Caco-2 (cell line): ENCODE measurements around the gene PPP6R3. TPM values are rescaled to one million over a fixed set of nuclear protein-coding genes. Genes with fewer than 3 reads are reported as not detected.

Experiments used
- BruUV-seq: library from RNA; stranded (reverse); fragments of 400-500 nt; replicated peaks from 2 replicates; lab custom pipeline; 2021; lab: Mats Ljungman, UMichigan
- CTCF ChIA-PET: fragments of 300-600 bp; sonication (Branson Sonifier 250); formaldehyde crosslinking; loops from one replicate; lab custom pipeline; 2022; ENCODE audit warnings: antibody characterized with exemption; lab: Charles Lee
- POLR2A ChIA-PET: fragments of 300-600 bp; sonication (Branson Sonifier 250); formaldehyde crosslinking; loops from one replicate; lab custom pipeline; 2022; ENCODE audit warnings: antibody characterized with exemption; lab: Charles Lee
- DNase-seq, 2 experiments: peaks; one replicate each; pipeline versions ENCODE4 v3.0.0 to v3.0.0-alpha.2; 2020 to 2022
- H3K27me3 ChIP-seq: replicated peaks from 2 replicates; pipeline ENCODE4 v1.6.0; 2011; ENCODE audit warnings: low read length; ENCODE audit not compliant: control insufficient read depth, insufficient read depth
- H3K36me3 ChIP-seq: 2 replicates; pipeline ENCODE4 v1.5.1; 2011; ENCODE audit warnings: low read length; ENCODE audit not compliant: control insufficient read depth, insufficient read depth
- H3K4me1 ChIP-seq: fragments of 250-450 bp; sonication (Bioruptor Pico); 2 replicates; pipeline ENCODE4 v1.5.1; 2020; ENCODE audit warnings: mild to moderate bottlenecking
- H3K4me3 ChIP-seq: 2 replicates; pipeline ENCODE4 v1.5.1; 2011; ENCODE audit warnings: low read depth, mild to moderate bottlenecking, control low read depth, low read length
- H3K9me3 ChIP-seq: fragments of 250-450 bp; sonication (Bioruptor Pico); 2 replicates; pipeline ENCODE4 v1.5.1; 2020; ENCODE audit warnings: mild to moderate bottlenecking, moderate library complexity
- H3K27ac Mint-ChIP-seq: one replicate; pipeline ENCODE4 v1.8.0; 2022; ENCODE audit warnings: mixed read lengths; ENCODE audit not compliant: unreplicated experiment
- H3K27me3 Mint-ChIP-seq: one replicate; pipeline ENCODE4 v1.8.0; 2022; ENCODE audit warnings: mixed read lengths; ENCODE audit not compliant: insufficient read depth, unreplicated experiment
- H3K36me3 Mint-ChIP-seq: one replicate; pipeline ENCODE4 v1.8.0; 2022; ENCODE audit warnings: mild to moderate bottlenecking, mixed read lengths; ENCODE audit not compliant: insufficient read depth, unreplicated experiment
- H3K4me1 Mint-ChIP-seq: one replicate; pipeline ENCODE4 v1.8.0; 2022; ENCODE audit warnings: low read depth, mixed read lengths; ENCODE audit not compliant: unreplicated experiment
- H3K4me3 Mint-ChIP-seq: one replicate; pipeline ENCODE4 v1.8.0; 2022; ENCODE audit warnings: mild to moderate bottlenecking, moderate library complexity, mixed read lengths; ENCODE audit not compliant: unreplicated experiment
- H3K9me3 Mint-ChIP-seq: one replicate; pipeline ENCODE4 v1.8.0; 2022; ENCODE audit warnings: mixed read lengths; ENCODE audit not compliant: unreplicated experiment
- CTCF ChIP-seq, 2 experiments: fragments of 200-600 bp in 1 of 2; IDR thresholded peaks; 1 replicate in 1 of 2; 2 replicates in 1 of 2; pipeline versions ENCODE4 v1.5.1 to v1.8.0; 2011 to 2022; ENCODE audit warnings: antibody characterized with exemption in 1 of 2, control low read depth in 1 of 2, inconsistent platforms in 1 of 2, low read depth in 1 of 2, low read length in 1 of 2, mild to moderate bottlenecking in 1 of 2, moderate library complexity in 1 of 2; ENCODE audit not compliant: insufficient read depth in 1 of 2, severe bottlenecking in 1 of 2, unreplicated experiment in 1 of 2
- intact Hi-C: fragments of 100-400 bp; cut with micrococcal nuclease; formaldehyde crosslinking; loops from one replicate; pipeline ENCODE4 v1.10.0; 2022; ENCODE audit not compliant: unreplicated experiment
- total RNA-seq: library from RNA; stranded (reverse); gene quantifications from 2 replicates; pipeline ENCODE4 v1.2.3, GENCODE V29; 2022

The PPP6R3 gene
- total RNA-seq, 1 experiment from 2014 or later: 276 TPM

GRCh38 chr11:68531129-68531693 lies 70.7 kb downstream of the PPP6R3 start:
- no peak for TF ChIP-seq CTCF (IDR thresholded peaks at IDR 0.05; ENCODE audit: insufficient read depth in 1 of 2, low read depth in 1 of 2, low read length in 1 of 2, severe bottlenecking in 1 of 2, unreplicated experiment in 1 of 2)
- peaks cover 62% of the 10 kb centered on the region for H3K36me3 Mint-ChIP-seq
- no peaks in the 10 kb centered on the region for H3K9me3 Mint-ChIP-seq
- Histone ChIP-seq H3K36me3 (peaks cover 16% of the 10 kb centered on the region), H3K9me3 (no peaks in the 10 kb centered on the region), H3K27me3 (no peaks in the 10 kb centered on the region), H3K4me1 (peaks cover 21% of the 10 kb centered on the region), H3K4me3 (no peak overlapping the region)
- peak overlapping the region; percentile 80 for H3K27ac Mint-ChIP-seq
- peaks cover 38% of the 10 kb centered on the region for H3K4me1 Mint-ChIP-seq
- no TSS peak for BruUV-seq
- no peak overlapping the region for H3K4me3 Mint-ChIP-seq
- no peak for DNase-seq
- CTCF ChIA-PET: no interaction called here
- POLR2A ChIA-PET: interaction anchor here (0.9 kb wide), 1 partner anchor 71 kb away, joined by 3 read pairs; no protein-coding TSS in a partner anchor
- intact Hi-C loops: no loop called here
- H3K27me3 Mint-ChIP-seq: no peaks in the 10 kb centered on the region

- no peaks in the 10 kb centered on the region for H3K27me3 Mint-ChIP-seq
- H3K4me1 Mint-ChIP-seq: peaks cover 26% of the 10 kb centered on the region
- peaks cover 60% of the 10 kb centered on the region for H3K36me3 Mint-ChIP-seq
- no peak for TF ChIP-seq CTCF (IDR thresholded peaks at IDR 0.05; ENCODE audit: insufficient read depth in 1 of 2, low read depth in 1 of 2, low read length in 1 of 2, severe bottlenecking in 1 of 2, unreplicated experiment in 1 of 2)
- peak; percentile 64 to 67 for DNase-seq
- no peaks in the 10 kb centered on the region for H3K27me3 ChIP-seq
- peak overlapping the region; percentile 80 for H3K27ac Mint-ChIP-seq
- BruUV-seq: TSS peak; percentile 14
- ChIA-PET POLR2A (no interaction called here), CTCF (interaction anchor here (0.7 kb wide), 1 partner anchor 209 kb away, joined by 3 read pairs; no protein-coding TSS in a partner anchor)
- no peaks in the 10 kb centered on the region for H3K9me3 ChIP-seq
- intact Hi-C loops: loop anchor here (2.0 kb wide), 1 partner anchor 72 kb away; the partner anchor contains the start of gene PPP6R3
- H3K4me3 Mint-ChIP-seq: peak overlapping the region; percentile 49
- H3K4me3 ChIP-seq: no peak overlapping the region
- H3K9me3 Mint-ChIP-seq: no peaks in the 10 kb centered on the region
- H3K4me1 ChIP-seq: peaks cover 21% of the 10 kb centered on the region
- H3K36me3 ChIP-seq: peaks cover 9% of the 10 kb centered on the region
Measured at GRCh38 chr11:68532727-68533369, 72.3 kb downstream of the PPP6R3 start.

GRCh38 chr11:68533945-68534344 lies 73.4 kb downstream of the PPP6R3 start:
- CTCF ChIA-PET: no interaction called here

More at GRCh38 chr11:68533945-68534344, 73.4 kb downstream of the PPP6R3 start:
- H3K4me1 ChIP-seq: peaks cover 21% of the 10 kb centered on the region
- TF ChIP-seq CTCF (IDR thresholded peaks at IDR 0.05; ENCODE audit: insufficient read depth in 1 of 2, low read depth in 1 of 2, low read length in 1 of 2, severe bottlenecking in 1 of 2, unreplicated experiment in 1 of 2): no peak
- peaks cover 61% of the 10 kb centered on the region for H3K36me3 Mint-ChIP-seq
- intact Hi-C loops: loop anchor here (2.0 kb wide), 1 partner anchor 73 kb away; the partner anchor contains the start of gene PPP6R3
- H3K4me3 ChIP-seq: no peak overlapping the region
- H3K9me3 Mint-ChIP-seq: no peaks in the 10 kb centered on the region
- H3K27me3 Mint-ChIP-seq: no peaks in the 10 kb centered on the region
- no peak for DNase-seq
- no peak overlapping the region for H3K4me3 Mint-ChIP-seq
- H3K4me1 Mint-ChIP-seq: peaks cover 25% of the 10 kb centered on the region
- H3K9me3 ChIP-seq: no peaks in the 10 kb centered on the region
- H3K27me3 ChIP-seq: no peaks in the 10 kb centered on the region
- H3K27ac Mint-ChIP-seq: peak overlapping the region; percentile 45
- POLR2A ChIA-PET: no interaction called here
- peaks cover 7% of the 10 kb centered on the region for H3K36me3 ChIP-seq
- no TSS peak for BruUV-seq
